C4-2B (cell line): Measurements from ENCODE around the gene MEIOB.

Experiments
- CTCF ChIP-seq: fragments of 450-650 bp; conservative IDR thresholded peaks from 2 replicates; pipeline ENCODE4 v1.5.1; 2017; ENCODE audit warnings: mild to moderate bottlenecking
- ZFX ChIP-seq: fragments of 450-650 bp; IDR thresholded peaks from 2 replicates; pipeline ENCODE4 v1.6.1; 2017

GRCh38 chr16:1791256-1791942 is 80.6 kb downstream of the MEIOB start:
- no peak for TF ChIP-seq CTCF
- no peak for TF ChIP-seq ZFX
